Jurkat, Clone E6-1 (cell line): Measurements from ENCODE around the gene TM9SF1.

Experiments
- DNase-seq: peaks from one replicate; pipeline ENCODE4 v3.0.0-alpha.2; 2011; ENCODE audit warnings: low read depth, low spot score
- H3K4me3 ChIP-seq: 2 replicates; pipeline ENCODE4 v1.5.1; 2011; ENCODE audit warnings: mild to moderate bottlenecking, low read length, control low read depth, moderate library complexity

TM9SF1 gene

GRCh38 chr14:24143511-24143910, 51.7 kb downstream of the TM9SF1 start:
- DNase-seq, result no peak
- no peak overlapping the region for H3K4me3 ChIP-seq

- H3K4me3 ChIP-seq, result peak within 1 kb of the TSS; percentile 96
- peak; percentile 99 for DNase-seq
These were observed 54.0 kb downstream of the TM9SF1 start, which contains the start of gene EMC9 for GRCh38 chr14:24141097-24141880. Gene EMC9, minus strand, starts transcription at chr14:24141591. Its CDS starts 287 bp downstream, at chr14:24141304.

- no peak overlapping the region for H3K4me3 ChIP-seq
- no peak for DNase-seq
These were observed 55.8 kb downstream of the TM9SF1 start for GRCh38 chr14:24139272-24139934.
